Astrocyte (in vitro differentiated cells and primary cell): ENCODE measurements around the gene ARSG. TPM values are rescaled to one million over a fixed set of nuclear protein-coding genes. Genes with fewer than 3 reads are reported as not detected.

ENCODE experiments used
- DNase-seq: peaks from one replicate; pipeline ENCODE4 v3.0.0-alpha.2; 2010; ENCODE audit warnings: low read depth
- FAIRE-seq: peaks from 2 replicates; lab custom pipeline; 2011; peaks lifted over from hg19 to GRCh38; lab: Jason Lieb, UNC
- H2AFZ ChIP-seq: 2 replicates; pipeline ENCODE4 v1.6.0; 2012; ENCODE audit warnings: low read depth, low read length, inconsistent platforms
- H3K27ac ChIP-seq: 2 replicates; pipeline ENCODE4 v1.5.1; 2011; ENCODE audit warnings: low read depth, low read length, inconsistent platforms
- H3K27me3 ChIP-seq: 2 replicates; pipeline ENCODE4 v1.6.0; 2011; ENCODE audit warnings: low read length, inconsistent platforms; ENCODE audit not compliant: insufficient read depth
- H3K36me3 ChIP-seq: 2 replicates; pipeline ENCODE4 v1.5.1; 2011; ENCODE audit warnings: low read length, inconsistent platforms; ENCODE audit not compliant: insufficient read depth
- H3K4me1 ChIP-seq: 2 replicates; pipeline ENCODE4 v1.5.1; 2011; ENCODE audit warnings: low read length, inconsistent platforms; ENCODE audit not compliant: insufficient read depth
- H3K4me2 ChIP-seq: 2 replicates; pipeline ENCODE4 v1.6.0; 2012; ENCODE audit warnings: low read length, inconsistent platforms
- H3K4me3 ChIP-seq: 2 replicates; pipeline ENCODE4 v1.5.1; 2011; ENCODE audit warnings: low read depth, mild to moderate bottlenecking, low read length, inconsistent platforms; ENCODE audit not compliant: insufficient read depth
- H3K79me2 ChIP-seq: 2 replicates; pipeline ENCODE4 v1.6.0; 2012; ENCODE audit warnings: mild to moderate bottlenecking, low read length, inconsistent platforms; ENCODE audit not compliant: insufficient read depth
- H3K9ac ChIP-seq: 2 replicates; pipeline ENCODE4 v1.6.0; 2012; ENCODE audit warnings: mild to moderate bottlenecking, low read length, inconsistent platforms
- H3K9me3 ChIP-seq: 2 replicates; pipeline ENCODE4 v1.5.1; 2012; ENCODE audit warnings: low read depth, mild to moderate bottlenecking, low read length, inconsistent platforms; ENCODE audit not compliant: insufficient read depth
- H4K20me1 ChIP-seq: 2 replicates; pipeline ENCODE4 v1.6.0; 2012; ENCODE audit warnings: low read length, inconsistent platforms; ENCODE audit not compliant: insufficient read depth
- H3K27ac Mint-ChIP-seq: one replicate; pipeline ENCODE4 v1.8.0; 2021; ENCODE audit warnings: mild to moderate bottlenecking, mixed read lengths; ENCODE audit not compliant: unreplicated experiment
- H3K27me3 Mint-ChIP-seq: one replicate; pipeline ENCODE4 v1.8.0; 2021; ENCODE audit warnings: low read depth, mixed read lengths; ENCODE audit not compliant: unreplicated experiment
- H3K36me3 Mint-ChIP-seq: one replicate; pipeline ENCODE4 v1.8.0; 2021; ENCODE audit warnings: low read depth, mixed read lengths; ENCODE audit not compliant: unreplicated experiment
- H3K4me1 Mint-ChIP-seq: one replicate; pipeline ENCODE4 v1.8.0; 2021; ENCODE audit warnings: low read depth, mixed read lengths; ENCODE audit not compliant: unreplicated experiment
- H3K4me3 Mint-ChIP-seq: one replicate; pipeline ENCODE4 v1.8.0; 2021; ENCODE audit warnings: mild to moderate bottlenecking, moderate library complexity, mixed read lengths; ENCODE audit not compliant: unreplicated experiment
- H3K9me3 Mint-ChIP-seq: one replicate; pipeline ENCODE4 v1.8.0; 2021; ENCODE audit warnings: mild to moderate bottlenecking, mixed read lengths; ENCODE audit not compliant: unreplicated experiment
- CTCF ChIP-seq: IDR thresholded peaks from 2 replicates; pipeline ENCODE4 v1.5.1; 2011; ENCODE audit warnings: low read depth, mild to moderate bottlenecking, inconsistent platforms, low read length, moderate library complexity; ENCODE audit not compliant: insufficient read depth
- EZH2 ChIP-seq: IDR thresholded peaks from 2 replicates; pipeline ENCODE4 v1.6.1; 2012; ENCODE audit warnings: mild to moderate bottlenecking, low read length, inconsistent platforms; ENCODE audit not compliant: insufficient read depth
- total RNA-seq: library from RNA; stranded (reverse); gene quantifications from 2 replicates; pipeline ENCODE4 v1.2.1, GENCODE V29; 2021

Gene ARSG
- total RNA-seq, 1 donor from 2014 or later, result 2.6 TPM

- Histone ChIP-seq H3K4me3 (no peak overlapping the region), H3K27me3 (no peaks in the 10 kb centered on the region), H3K27ac (no peak overlapping the region), H3K4me2 (no peak overlapping the region), H3K9ac (no peak overlapping the region), H3K9me3 (no peaks in the 10 kb centered on the region), H3K36me3 (no peaks in the 10 kb centered on the region), H3K4me1 (peaks cover 10% of the 10 kb centered on the region), H2AFZ (no peak overlapping the region), H4K20me1 (no peaks in the 10 kb centered on the region), H3K79me2 (no peaks in the 10 kb centered on the region)
- H3K36me3 Mint-ChIP-seq, result no peaks in the 10 kb centered on the region
- peaks cover 3% of the 10 kb centered on the region for H3K27me3 Mint-ChIP-seq
- no peak for FAIRE-seq
- H3K4me1 Mint-ChIP-seq, result peaks cover 8% of the 10 kb centered on the region
- no peak overlapping the region for H3K4me3 Mint-ChIP-seq
- no peak overlapping the region for H3K27ac Mint-ChIP-seq
- peaks cover 3% of the 10 kb centered on the region for H3K9me3 Mint-ChIP-seq
- TF ChIP-seq EZH2, result no peak
- no peak for TF ChIP-seq CTCF
- no peak for DNase-seq
These were observed 28.3 kb downstream of the ARSG start for GRCh38 chr17:68319410-68320162.

- DNase-seq (no peak), FAIRE-seq (no peak)
- Mint-ChIP-seq H3K27me3 (peaks cover 3% of the 10 kb centered on the region), H3K9me3 (peaks cover 3% of the 10 kb centered on the region), H3K36me3 (no peaks in the 10 kb centered on the region), H3K4me1 (peaks cover 8% of the 10 kb centered on the region), H3K27ac (no peak overlapping the region), H3K4me3 (no peak overlapping the region)
- H3K27me3 ChIP-seq, result no peaks in the 10 kb centered on the region
- no peak overlapping the region for H3K9ac ChIP-seq
- H2AFZ ChIP-seq, result no peak overlapping the region
- peaks cover 10% of the 10 kb centered on the region for H3K4me1 ChIP-seq
- H3K9me3 ChIP-seq, result no peaks in the 10 kb centered on the region
- H3K79me2 ChIP-seq, result no peaks in the 10 kb centered on the region
- no peak overlapping the region for H3K4me2 ChIP-seq
- no peaks in the 10 kb centered on the region for H3K36me3 ChIP-seq
- no peaks in the 10 kb centered on the region for H4K20me1 ChIP-seq
- TF ChIP-seq EZH2, result no peak
- no peak overlapping the region for H3K4me3 ChIP-seq
- H3K27ac ChIP-seq, result no peak overlapping the region
These were observed 29.1 kb downstream of the ARSG start for GRCh38 chr17:68320311-68320865.

- no peak overlapping the region for H3K27ac ChIP-seq
- FAIRE-seq, result no peak
- H3K27ac Mint-ChIP-seq, result no peak overlapping the region
These were observed 29.8 kb downstream of the ARSG start for GRCh38 chr17:68320943-68321555.

More at GRCh38 chr17:68320943-68321555, 29.8 kb downstream of the ARSG start:
- peaks cover 10% of the 10 kb centered on the region for H3K4me1 ChIP-seq
- H3K27me3 ChIP-seq, result no peaks in the 10 kb centered on the region
- peaks cover 2% of the 10 kb centered on the region for H3K9me3 Mint-ChIP-seq
- TF ChIP-seq EZH2, result no peak
- no peak for TF ChIP-seq CTCF
- no peak overlapping the region for H3K4me2 ChIP-seq
- H3K4me3 ChIP-seq, result no peak overlapping the region
- H3K36me3 Mint-ChIP-seq, result no peaks in the 10 kb centered on the region
- no peak for DNase-seq
- H4K20me1 ChIP-seq, result no peaks in the 10 kb centered on the region
- no peak overlapping the region for H3K9ac ChIP-seq
- no peak overlapping the region for H3K4me3 Mint-ChIP-seq
- H2AFZ ChIP-seq, result no peak overlapping the region
- H3K36me3 ChIP-seq, result no peaks in the 10 kb centered on the region
- H3K9me3 ChIP-seq, result no peaks in the 10 kb centered on the region
- peaks cover 8% of the 10 kb centered on the region for H3K4me1 Mint-ChIP-seq
- peaks cover 3% of the 10 kb centered on the region for H3K27me3 Mint-ChIP-seq
- H3K79me2 ChIP-seq, result no peaks in the 10 kb centered on the region
